ENCODE measurements around the gene ITIH5. TPM values are rescaled to one million over a fixed set of nuclear protein-coding genes. Genes with fewer than 3 reads are reported as not detected.

ITIH5 gene
- total RNA-seq, 1 donor from 2014 or later, result 3.4 TPM

GRCh38 chr10:7585228-7585627 lies 81.5 kb downstream of the ITIH5 start:
- H3K36me3 Mint-ChIP-seq (ENCODE audit: low read depth), result no peaks in the 10 kb centered on the region
- no peaks in the 10 kb centered on the region for H3K9me3 Mint-ChIP-seq (ENCODE audit: low read depth)
- H3K27ac Mint-ChIP-seq (ENCODE audit: unreplicated experiment), result no peak overlapping the region
- no peak overlapping the region for H3K4me3 Mint-ChIP-seq (ENCODE audit: unreplicated experiment)
- H3K27me3 Mint-ChIP-seq (ENCODE audit: low read depth), result peaks cover 7% of the 10 kb centered on the region
- no peaks in the 10 kb centered on the region for H3K4me1 Mint-ChIP-seq (ENCODE audit: low read depth)
- TF ChIP-seq, protein P1, sequence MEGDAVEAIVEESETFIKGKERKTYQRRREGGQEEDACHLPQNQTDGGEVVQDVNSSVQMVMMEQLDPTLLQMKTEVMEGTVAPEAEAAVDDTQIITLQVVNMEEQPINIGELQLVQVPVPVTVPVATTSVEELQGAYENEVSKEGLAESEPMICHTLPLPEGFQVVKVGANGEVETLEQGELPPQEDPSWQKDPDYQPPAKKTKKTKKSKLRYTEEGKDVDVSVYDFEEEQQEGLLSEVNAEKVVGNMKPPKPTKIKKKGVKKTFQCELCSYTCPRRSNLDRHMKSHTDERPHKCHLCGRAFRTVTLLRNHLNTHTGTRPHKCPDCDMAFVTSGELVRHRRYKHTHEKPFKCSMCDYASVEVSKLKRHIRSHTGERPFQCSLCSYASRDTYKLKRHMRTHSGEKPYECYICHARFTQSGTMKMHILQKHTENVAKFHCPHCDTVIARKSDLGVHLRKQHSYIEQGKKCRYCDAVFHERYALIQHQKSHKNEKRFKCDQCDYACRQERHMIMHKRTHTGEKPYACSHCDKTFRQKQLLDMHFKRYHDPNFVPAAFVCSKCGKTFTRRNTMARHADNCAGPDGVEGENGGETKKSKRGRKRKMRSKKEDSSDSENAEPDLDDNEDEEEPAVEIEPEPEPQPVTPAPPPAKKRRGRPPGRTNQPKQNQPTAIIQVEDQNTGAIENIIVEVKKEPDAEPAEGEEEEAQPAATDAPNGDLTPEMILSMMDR (IDR thresholded peaks at IDR 0.05), result no peak
- no peak for DNase-seq (ENCODE audit: low spot score)

DNA sequence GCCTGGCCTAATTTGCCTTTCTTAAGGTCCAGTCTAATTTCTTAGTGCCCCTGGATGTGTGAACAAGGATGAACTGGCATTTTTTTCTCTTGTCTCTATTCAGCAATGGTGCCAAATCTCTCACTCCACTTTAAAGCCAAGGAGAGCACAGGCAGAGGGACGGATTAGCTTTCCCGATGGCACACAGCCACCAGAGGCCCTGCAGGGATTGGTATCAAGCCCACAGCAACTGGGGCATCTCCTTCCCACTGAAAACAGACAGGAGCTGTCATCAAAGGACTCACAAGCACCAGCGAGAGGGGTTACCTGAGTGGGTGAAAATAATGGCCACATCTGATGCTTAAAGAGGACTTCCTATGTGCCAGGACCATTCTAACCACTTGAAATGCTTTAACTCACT lies 83.1 kb downstream of the ITIH5 start:
- TF ChIP-seq, protein P1 (IDR thresholded peaks at IDR 0.05), result no peak
- Mint-ChIP-seq H3K27ac (ENCODE audit: unreplicated experiment) (no peak overlapping the region), H3K9me3 (ENCODE audit: low read depth) (no peaks in the 10 kb centered on the region)

DNA sequence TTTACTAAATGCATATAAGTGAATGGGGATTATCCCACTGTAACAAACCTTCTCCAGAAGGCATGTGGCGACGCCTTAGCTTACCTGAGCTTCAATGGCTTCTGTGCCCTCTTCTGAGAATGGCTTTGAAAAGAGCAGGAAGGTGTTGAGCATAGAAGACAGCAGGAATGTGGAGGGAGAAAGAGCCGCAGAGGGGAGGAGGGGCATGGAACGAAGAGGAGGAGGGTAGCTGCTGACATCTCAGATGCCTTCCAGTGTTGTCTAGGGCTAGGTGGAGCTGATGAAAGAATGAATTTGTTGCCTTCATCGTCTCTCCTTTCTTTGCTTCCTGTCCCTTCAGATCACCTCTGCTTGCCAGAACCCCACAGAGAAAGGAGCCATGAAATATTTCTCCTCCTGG lies 86.2 kb downstream of the ITIH5 start:
- no peaks in the 10 kb centered on the region for H3K9me3 Mint-ChIP-seq (ENCODE audit: low read depth)

More for the DNA sequence above, 83.1 kb downstream of the ITIH5 start:
- Mint-ChIP-seq H3K4me3 (ENCODE audit: unreplicated experiment) (no peak overlapping the region), H3K4me1 (ENCODE audit: low read depth) (no peaks in the 10 kb centered on the region), H3K36me3 (ENCODE audit: low read depth) (no peaks in the 10 kb centered on the region), H3K27me3 (ENCODE audit: low read depth) (no peaks in the 10 kb centered on the region)
- DNase-seq (ENCODE audit: low spot score), result no peak

GRCh38 chr10:7579681-7580080 lies 87.1 kb downstream of the ITIH5 start:
- no peak for DNase-seq (ENCODE audit: low spot score)
- Mint-ChIP-seq H3K27me3 (ENCODE audit: low read depth) (peaks cover 3% of the 10 kb centered on the region), H3K36me3 (ENCODE audit: low read depth) (no peaks in the 10 kb centered on the region), H3K9me3 (ENCODE audit: low read depth) (no peaks in the 10 kb centered on the region), H3K27ac (ENCODE audit: unreplicated experiment) (no peak overlapping the region), H3K4me3 (ENCODE audit: unreplicated experiment) (no peak overlapping the region), H3K4me1 (ENCODE audit: low read depth) (no peaks in the 10 kb centered on the region)
- TF ChIP-seq, protein P1 (IDR thresholded peaks at IDR 0.05), result no peak

More for the DNA sequence above, 86.2 kb downstream of the ITIH5 start:
- Mint-ChIP-seq H3K4me3 (ENCODE audit: unreplicated experiment) (no peak overlapping the region), H3K27ac (ENCODE audit: unreplicated experiment) (no peak overlapping the region), H3K27me3 (ENCODE audit: low read depth) (peaks cover 3% of the 10 kb centered on the region), H3K36me3 (ENCODE audit: low read depth) (no peaks in the 10 kb centered on the region), H3K4me1 (ENCODE audit: low read depth) (no peaks in the 10 kb centered on the region)
- no peak for DNase-seq (ENCODE audit: low spot score)
- TF ChIP-seq, protein P1 (IDR thresholded peaks at IDR 0.05), result no peak

GRCh38 chr10:7577579-7577978 lies 89.2 kb downstream of the ITIH5 start:
- Mint-ChIP-seq H3K9me3 (ENCODE audit: low read depth) (no peaks in the 10 kb centered on the region), H3K27ac (ENCODE audit: unreplicated experiment) (no peak overlapping the region), H3K36me3 (ENCODE audit: low read depth) (no peaks in the 10 kb centered on the region), H3K27me3 (ENCODE audit: low read depth) (peaks cover 3% of the 10 kb centered on the region), H3K4me3 (ENCODE audit: unreplicated experiment) (no peak overlapping the region), H3K4me1 (ENCODE audit: low read depth) (peaks cover 4% of the 10 kb centered on the region)
- DNase-seq (ENCODE audit: low spot score), result no peak
- TF ChIP-seq, protein P1 (IDR thresholded peaks at IDR 0.05), result no peak
